ENCODE measurements around the gene HK1. TPM values are rescaled to one million over a fixed set of nuclear protein-coding genes. Genes with fewer than 3 reads are reported as not detected.

Gene HK1
- polyA plus RNA-seq, 2 donors: 52.1 to 105 TPM

DNA sequence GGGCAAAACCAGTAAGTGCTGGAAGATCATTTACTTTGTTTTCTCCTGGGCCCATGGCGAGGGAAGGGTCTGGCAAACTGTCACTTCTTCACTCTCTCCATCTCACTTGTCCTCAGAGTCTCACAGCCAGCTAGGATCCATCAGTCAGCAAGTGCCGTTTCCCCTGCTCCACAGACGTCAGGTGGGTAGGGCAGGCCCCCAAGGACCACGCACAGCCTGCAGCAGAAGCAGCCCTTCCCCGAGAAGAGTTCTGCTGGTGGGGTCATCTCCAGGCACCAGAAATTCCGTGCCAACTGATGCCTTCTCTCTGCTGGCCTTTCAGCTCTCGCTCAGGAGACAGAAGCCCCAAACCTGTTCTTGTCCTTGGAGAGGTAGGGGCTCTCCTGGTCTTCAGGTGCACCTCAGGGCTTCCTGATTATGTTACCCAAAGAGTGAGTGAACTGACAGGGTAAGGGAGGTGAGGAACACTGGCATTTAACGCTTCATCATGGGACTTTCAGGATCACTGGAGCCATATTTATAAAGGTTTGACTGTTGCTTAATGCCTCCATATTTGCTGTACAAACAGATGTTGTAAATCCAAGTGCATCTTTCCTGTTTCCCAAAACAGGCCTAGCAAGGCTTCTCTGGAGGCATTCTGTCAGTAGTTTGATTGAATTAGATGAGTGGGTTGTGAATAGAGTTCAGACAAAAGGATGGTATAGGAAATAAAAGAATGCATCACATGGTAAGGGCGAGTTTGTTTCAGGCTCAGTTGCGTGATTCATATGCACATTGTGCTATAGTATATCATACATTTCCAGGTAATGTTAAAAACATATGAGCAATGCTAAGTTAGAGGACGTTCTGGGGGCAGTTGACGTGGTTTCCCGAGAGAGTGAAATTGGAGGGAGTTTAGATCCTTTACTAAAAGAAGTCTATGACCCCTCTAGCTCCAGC, 159.3 kb downstream of the HK1 start:
- Histone ChIP-seq H3K36me3 (ENCODE audit: control insufficient read depth in 2 of 2, insufficient read depth in 2 of 2, low read length in 1 of 2) (no peaks in the 10 kb centered on the region), H3K9me3 (ENCODE audit: control insufficient read depth in 2 of 2, insufficient read depth in 1 of 2, low read depth in 1 of 2, low read length in 1 of 2) (no peaks in the 10 kb centered on the region), H3K4me3 (ENCODE audit: low read depth in 1 of 2, low read length in 2 of 2) (no peak overlapping the region), H3K27ac (ENCODE audit: low read depth in 2 of 2, low read length in 1 of 2) (peak overlapping the region; percentile 67 to 83), H3K27me3 (ENCODE audit: control insufficient read depth in 1 of 2, insufficient read depth in 2 of 2, low read length in 2 of 2) (peaks cover 0 to 2% of the 10 kb centered on the region in 2 donors), H3K4me1 (ENCODE audit: control insufficient read depth in 2 of 2, insufficient read depth in 2 of 2, low read length in 1 of 2) (peaks cover 7 to 11% of the 10 kb centered on the region in 2 donors)
- 74 to 79% methylated on average over 13 of the region's 13 CpGs for WGBS, 2 donors

GRCh38 chr10:69438536-69439349, 160.4 kb downstream of the HK1 start:
- H3K36me3 ChIP-seq (ENCODE audit: control insufficient read depth in 2 of 2, insufficient read depth in 2 of 2, low read length in 1 of 2): no peaks in the 10 kb centered on the region
- no peak overlapping the region for H3K4me3 ChIP-seq (ENCODE audit: low read depth in 1 of 2, low read length in 2 of 2)
- 23 to 25% methylated on average over 10 of the region's 10 CpGs for WGBS, 2 donors
- H3K4me1 ChIP-seq (ENCODE audit: control insufficient read depth in 2 of 2, insufficient read depth in 2 of 2, low read length in 1 of 2): peaks cover 7 to 11% of the 10 kb centered on the region in 2 donors
- H3K27ac ChIP-seq (ENCODE audit: low read depth in 2 of 2, low read length in 1 of 2): peak overlapping the region; percentile 81 to 83
- no peaks in the 10 kb centered on the region for H3K9me3 ChIP-seq (ENCODE audit: control insufficient read depth in 2 of 2, insufficient read depth in 1 of 2, low read depth in 1 of 2, low read length in 1 of 2)
- peaks cover 0 to 3% of the 10 kb centered on the region in 2 donors for H3K27me3 ChIP-seq (ENCODE audit: control insufficient read depth in 1 of 2, insufficient read depth in 2 of 2, low read length in 2 of 2)

DNA sequence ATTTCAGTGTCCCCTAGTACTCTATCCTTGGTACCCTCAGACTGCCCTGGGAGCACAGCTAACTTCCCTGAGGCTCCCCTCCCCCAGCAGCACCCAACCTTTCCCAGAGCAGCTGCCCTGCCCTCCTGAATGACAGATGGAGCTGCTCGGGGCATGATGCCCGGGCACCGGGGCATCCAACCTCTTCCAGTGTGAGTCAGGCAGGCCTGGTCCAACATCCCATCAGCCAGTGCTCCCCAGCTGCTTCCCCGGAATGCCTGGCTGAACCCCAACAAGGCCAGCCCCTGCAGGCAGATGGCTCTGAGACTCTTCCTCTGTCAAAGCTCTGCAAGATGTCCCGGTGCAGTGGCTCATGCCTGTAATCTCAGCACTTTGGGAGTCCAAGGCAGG, 161.0 kb downstream of the HK1 start:
- Histone ChIP-seq H3K27ac (ENCODE audit: low read depth in 2 of 2, low read length in 1 of 2) (peak overlapping the region; percentile 81 to 83), H3K4me3 (ENCODE audit: low read depth in 1 of 2, low read length in 2 of 2) (no peak overlapping the region), H3K36me3 (ENCODE audit: control insufficient read depth in 2 of 2, insufficient read depth in 2 of 2, low read length in 1 of 2) (no peaks in the 10 kb centered on the region), H3K4me1 (ENCODE audit: control insufficient read depth in 2 of 2, insufficient read depth in 2 of 2, low read length in 1 of 2) (peaks cover 7 to 11% of the 10 kb centered on the region in 2 donors), H3K9me3 (ENCODE audit: control insufficient read depth in 2 of 2, insufficient read depth in 1 of 2, low read depth in 1 of 2, low read length in 1 of 2) (no peaks in the 10 kb centered on the region), H3K27me3 (ENCODE audit: control insufficient read depth in 1 of 2, insufficient read depth in 2 of 2, low read length in 2 of 2) (peaks cover 0 to 3% of the 10 kb centered on the region in 2 donors)
- 29 to 39% methylated on average over 5 of the region's 5 CpGs for WGBS, 2 donors

DNA sequence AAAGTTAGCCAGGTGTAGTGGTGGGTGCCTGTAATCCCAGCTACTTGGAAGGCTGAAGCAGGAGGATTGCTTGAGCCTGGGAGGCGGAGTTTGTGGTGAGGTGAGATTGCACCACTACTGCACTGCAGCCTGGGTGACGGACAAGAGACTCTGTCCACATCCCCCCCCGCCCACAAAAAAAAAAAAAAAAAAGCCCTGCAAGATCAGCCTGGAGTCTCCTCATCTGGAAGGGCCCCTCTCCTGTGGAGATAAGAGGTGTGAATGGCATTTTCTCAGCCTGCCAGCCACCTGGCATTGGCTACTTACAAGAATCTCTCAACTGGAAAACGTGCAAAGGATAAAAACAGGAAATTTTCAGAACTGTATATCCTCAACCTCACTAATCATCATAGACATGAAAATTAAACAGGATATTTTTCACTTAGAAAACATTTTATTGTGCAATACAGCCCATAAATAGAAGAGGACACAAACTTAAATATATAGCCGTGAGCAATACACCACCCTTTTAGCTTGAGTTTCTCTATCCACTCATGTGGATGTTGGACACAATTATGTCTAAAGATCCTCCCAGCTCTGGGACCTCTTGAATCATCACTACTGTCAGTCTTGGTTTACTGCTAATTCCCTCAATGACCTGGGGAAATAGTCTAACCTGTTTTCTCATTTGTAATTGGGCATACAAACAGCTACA, 161.7 kb downstream of the HK1 start:
- Histone ChIP-seq H3K36me3 (ENCODE audit: control insufficient read depth in 2 of 2, insufficient read depth in 2 of 2, low read length in 1 of 2) (no peaks in the 10 kb centered on the region), H3K27me3 (ENCODE audit: control insufficient read depth in 1 of 2, insufficient read depth in 2 of 2, low read length in 2 of 2) (peaks cover 0 to 3% of the 10 kb centered on the region in 2 donors), H3K4me1 (ENCODE audit: control insufficient read depth in 2 of 2, insufficient read depth in 2 of 2, low read length in 1 of 2) (peaks cover 7 to 11% of the 10 kb centered on the region in 2 donors), H3K27ac (ENCODE audit: low read depth in 2 of 2, low read length in 1 of 2) (peak overlapping the region in 1 of 2 donors; percentile 31), H3K9me3 (ENCODE audit: control insufficient read depth in 2 of 2, insufficient read depth in 1 of 2, low read depth in 1 of 2, low read length in 1 of 2) (no peaks in the 10 kb centered on the region), H3K4me3 (ENCODE audit: low read depth in 1 of 2, low read length in 2 of 2) (no peak overlapping the region)
- WGBS, 2 donors: 28 to 41% methylated on average over 5 of the region's 5 CpGs

- no peaks in the 10 kb centered on the region for H3K36me3 ChIP-seq (ENCODE audit: control insufficient read depth in 2 of 2, insufficient read depth in 2 of 2, low read length in 1 of 2)
- H3K4me3 ChIP-seq (ENCODE audit: low read depth in 1 of 2, low read length in 2 of 2): no peak overlapping the region
- peaks cover 0 to 3% of the 10 kb centered on the region in 2 donors for H3K27me3 ChIP-seq (ENCODE audit: control insufficient read depth in 1 of 2, insufficient read depth in 2 of 2, low read length in 2 of 2)
- WGBS, 2 donors: 92 to 96% methylated on average over 1 of the region's 1 CpG
- H3K4me1 ChIP-seq (ENCODE audit: control insufficient read depth in 2 of 2, insufficient read depth in 2 of 2, low read length in 1 of 2): peaks cover 5 to 22% of the 10 kb centered on the region in 2 donors
- H3K9me3 ChIP-seq (ENCODE audit: control insufficient read depth in 2 of 2, insufficient read depth in 1 of 2, low read depth in 1 of 2, low read length in 1 of 2): no peaks in the 10 kb centered on the region
- no peak overlapping the region for H3K27ac ChIP-seq (ENCODE audit: low read depth in 2 of 2, low read length in 1 of 2)
Observed at GRCh38 chr10:69443354-69443753, 165.1 kb downstream of the HK1 start.

- Histone ChIP-seq H3K9me3 (ENCODE audit: control insufficient read depth in 2 of 2, insufficient read depth in 1 of 2, low read depth in 1 of 2, low read length in 1 of 2) (no peaks in the 10 kb centered on the region), H3K4me3 (ENCODE audit: low read depth in 1 of 2, low read length in 2 of 2) (no peak overlapping the region), H3K27me3 (ENCODE audit: control insufficient read depth in 1 of 2, insufficient read depth in 2 of 2, low read length in 2 of 2) (peaks cover 0 to 3% of the 10 kb centered on the region in 2 donors), H3K4me1 (ENCODE audit: control insufficient read depth in 2 of 2, insufficient read depth in 2 of 2, low read length in 1 of 2) (peaks cover 0 to 15% of the 10 kb centered on the region in 2 donors), H3K36me3 (ENCODE audit: control insufficient read depth in 2 of 2, insufficient read depth in 2 of 2, low read length in 1 of 2) (no peaks in the 10 kb centered on the region), H3K27ac (ENCODE audit: low read depth in 2 of 2, low read length in 1 of 2) (no peak overlapping the region)
- 79 to 86% methylated on average over 4 of the region's 4 CpGs for WGBS, 2 donors
Observed at GRCh38 chr10:69445041-69445440, 166.7 kb downstream of the HK1 start.

- Histone ChIP-seq H3K9me3 (ENCODE audit: control insufficient read depth in 2 of 2, insufficient read depth in 1 of 2, low read depth in 1 of 2, low read length in 1 of 2) (no peaks in the 10 kb centered on the region), H3K4me1 (ENCODE audit: control insufficient read depth in 2 of 2, insufficient read depth in 2 of 2, low read length in 1 of 2) (peaks cover 0 to 14% of the 10 kb centered on the region in 2 donors)
Observed at GRCh38 chr10:69446229-69446628, 167.9 kb downstream of the HK1 start.

DNA sequence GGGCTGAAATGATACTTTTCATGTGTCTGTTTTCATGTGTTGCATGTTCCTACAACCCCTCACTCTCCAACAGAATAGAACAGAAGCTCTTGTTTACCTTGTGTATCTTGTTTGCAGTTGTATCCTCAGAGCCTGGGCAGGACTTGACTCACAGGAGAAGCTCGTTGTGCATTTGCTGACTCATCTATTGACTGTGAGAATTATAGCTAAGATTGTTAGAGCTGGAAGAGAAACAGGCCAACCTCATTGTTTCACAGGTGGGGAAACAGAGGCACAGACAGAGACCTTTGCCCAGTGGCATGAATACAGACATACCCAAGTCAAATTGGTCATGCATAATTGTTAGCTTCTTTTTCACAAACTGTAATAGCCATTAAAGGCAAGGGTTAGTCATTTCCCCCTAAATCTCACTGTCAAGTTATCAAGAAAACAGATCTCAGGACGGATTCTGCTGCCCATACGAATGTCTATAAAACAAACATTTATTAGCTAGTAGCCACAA, 168.4 kb downstream of the HK1 start:
- Histone ChIP-seq H3K27ac (ENCODE audit: low read depth in 2 of 2, low read length in 1 of 2) (peak overlapping the region; percentile 1 to 82), H3K4me1 (ENCODE audit: control insufficient read depth in 2 of 2, insufficient read depth in 2 of 2, low read length in 1 of 2) (peaks cover 2 to 14% of the 10 kb centered on the region in 2 donors), H3K27me3 (ENCODE audit: control insufficient read depth in 1 of 2, insufficient read depth in 2 of 2, low read length in 2 of 2) (peaks cover 0 to 3% of the 10 kb centered on the region in 2 donors), H3K36me3 (ENCODE audit: control insufficient read depth in 2 of 2, insufficient read depth in 2 of 2, low read length in 1 of 2) (no peaks in the 10 kb centered on the region), H3K9me3 (ENCODE audit: control insufficient read depth in 2 of 2, insufficient read depth in 1 of 2, low read depth in 1 of 2, low read length in 1 of 2) (no peaks in the 10 kb centered on the region), H3K4me3 (ENCODE audit: low read depth in 1 of 2, low read length in 2 of 2) (no peak overlapping the region)
- WGBS, 2 donors: 29 to 43% methylated on average over 3 of the region's 3 CpGs

More at GRCh38 chr10:69446229-69446628, 167.9 kb downstream of the HK1 start:
- Histone ChIP-seq H3K27me3 (ENCODE audit: control insufficient read depth in 1 of 2, insufficient read depth in 2 of 2, low read length in 2 of 2) (peaks cover 0 to 3% of the 10 kb centered on the region in 2 donors), H3K4me3 (ENCODE audit: low read depth in 1 of 2, low read length in 2 of 2) (no peak overlapping the region), H3K27ac (ENCODE audit: low read depth in 2 of 2, low read length in 1 of 2) (peak overlapping the region; percentile 1 to 82), H3K36me3 (ENCODE audit: control insufficient read depth in 2 of 2, insufficient read depth in 2 of 2, low read length in 1 of 2) (no peaks in the 10 kb centered on the region)

DNA sequence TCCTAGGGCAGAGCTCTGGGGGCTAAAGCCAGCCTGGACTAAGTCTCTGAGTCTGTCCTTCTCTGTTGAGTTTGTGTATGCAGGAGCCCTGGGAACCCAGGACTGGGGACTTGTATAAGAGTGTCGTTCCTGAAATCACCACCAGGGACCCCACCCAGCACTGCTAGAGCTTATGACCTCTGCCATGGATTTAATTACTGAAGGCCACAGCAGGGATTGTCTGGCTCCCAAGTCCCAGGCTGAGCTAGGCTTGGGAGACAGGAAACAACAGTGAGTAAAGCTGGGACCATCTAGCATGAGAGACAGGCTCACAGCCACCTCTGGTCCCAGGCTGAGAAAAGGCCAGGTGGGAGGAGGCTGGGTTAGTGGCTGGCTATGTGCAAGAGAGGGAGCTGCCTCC, 171.5 kb downstream of the HK1 start:
- WGBS, 2 donors: 0% methylated on average over 1 of the region's 1 CpG
- no peaks in the 10 kb centered on the region for H3K36me3 ChIP-seq (ENCODE audit: control insufficient read depth in 2 of 2, insufficient read depth in 2 of 2, low read length in 1 of 2)
- H3K4me3 ChIP-seq (ENCODE audit: low read depth in 1 of 2, low read length in 2 of 2): no peak overlapping the region
- peak overlapping the region; percentile 61 to 91 for H3K27ac ChIP-seq (ENCODE audit: low read depth in 2 of 2, low read length in 1 of 2)
- H3K4me1 ChIP-seq (ENCODE audit: control insufficient read depth in 2 of 2, insufficient read depth in 2 of 2, low read length in 1 of 2): peaks cover 7 to 24% of the 10 kb centered on the region in 2 donors
- no peaks in the 10 kb centered on the region for H3K27me3 ChIP-seq (ENCODE audit: control insufficient read depth in 1 of 2, insufficient read depth in 2 of 2, low read length in 2 of 2)
- no peaks in the 10 kb centered on the region for H3K9me3 ChIP-seq (ENCODE audit: control insufficient read depth in 2 of 2, insufficient read depth in 1 of 2, low read depth in 1 of 2, low read length in 1 of 2)
